Breast epithelium (tissue), 3 donors: ENCODE measurements around the gene RRM1.

Experiments used
- POLR2A ChIP-seq: fragments of 450-650 bp; IDR thresholded peaks from one replicate; pipeline ENCODE4 v1.6.1; 2016; ENCODE audit warnings: antibody characterized with exemption, mild to moderate bottlenecking, moderate library complexity
- POLR2AphosphoS5 ChIP-seq, 3 donors: sonication (generic); formaldehyde crosslinking; IDR thresholded peaks; one replicate each; pipeline ENCODE4 v1.6.1; 2017; ENCODE audit warnings: antibody characterized with exemption in 3 of 3
- TF ChIP-seq, protein P1 (sequence below), 3 donors: fragments of 450-650 bp; IDR thresholded peaks; one replicate each; pipeline ENCODE4 v1.5.1; 2016 to 2017; ENCODE audit warnings: antibody characterized with exemption in 3 of 3, mild to moderate bottlenecking in 3 of 3, moderate library complexity in 3 of 3

DNA sequence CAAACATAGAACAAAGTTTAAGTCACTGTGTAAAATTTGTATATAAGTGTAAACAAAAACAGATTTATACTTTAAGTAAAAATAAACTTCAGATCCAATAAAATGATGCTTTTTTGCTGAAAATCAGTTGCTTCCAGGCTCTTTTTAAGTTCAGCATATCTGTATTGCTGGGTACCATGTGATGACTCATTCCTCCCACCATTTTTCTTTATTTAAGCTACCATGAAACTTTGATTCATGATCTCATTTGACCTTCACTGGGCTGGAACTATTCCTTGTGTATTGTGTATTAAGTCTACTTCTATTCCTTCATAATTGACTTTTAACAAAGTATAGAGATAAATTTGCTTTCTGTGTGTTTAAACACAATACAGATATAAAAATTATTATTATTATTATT lies 46.3 kb upstream of the RRM1 start:
- TF ChIP-seq, protein P1, sequence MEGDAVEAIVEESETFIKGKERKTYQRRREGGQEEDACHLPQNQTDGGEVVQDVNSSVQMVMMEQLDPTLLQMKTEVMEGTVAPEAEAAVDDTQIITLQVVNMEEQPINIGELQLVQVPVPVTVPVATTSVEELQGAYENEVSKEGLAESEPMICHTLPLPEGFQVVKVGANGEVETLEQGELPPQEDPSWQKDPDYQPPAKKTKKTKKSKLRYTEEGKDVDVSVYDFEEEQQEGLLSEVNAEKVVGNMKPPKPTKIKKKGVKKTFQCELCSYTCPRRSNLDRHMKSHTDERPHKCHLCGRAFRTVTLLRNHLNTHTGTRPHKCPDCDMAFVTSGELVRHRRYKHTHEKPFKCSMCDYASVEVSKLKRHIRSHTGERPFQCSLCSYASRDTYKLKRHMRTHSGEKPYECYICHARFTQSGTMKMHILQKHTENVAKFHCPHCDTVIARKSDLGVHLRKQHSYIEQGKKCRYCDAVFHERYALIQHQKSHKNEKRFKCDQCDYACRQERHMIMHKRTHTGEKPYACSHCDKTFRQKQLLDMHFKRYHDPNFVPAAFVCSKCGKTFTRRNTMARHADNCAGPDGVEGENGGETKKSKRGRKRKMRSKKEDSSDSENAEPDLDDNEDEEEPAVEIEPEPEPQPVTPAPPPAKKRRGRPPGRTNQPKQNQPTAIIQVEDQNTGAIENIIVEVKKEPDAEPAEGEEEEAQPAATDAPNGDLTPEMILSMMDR (IDR thresholded peaks at IDR 0.05), result no peak
- no peak for TF ChIP-seq POLR2AphosphoS5 (IDR thresholded peaks at IDR 0.05)
- no peak for TF ChIP-seq POLR2A
